HG02798 (cell line): Measurements from ENCODE around the gene RESP18.
A peak's percentile ranks its signal among the peaks of the same experiment; 100 is the strongest.

Source experiments
- ATAC-seq: cut with Tn5 transposase; IDR thresholded peaks from one replicate; pipeline ENCODE4 v1.9.1; 2021; ENCODE audit warnings: mild to moderate bottlenecking; ENCODE audit not compliant: unreplicated experiment, poor library complexity

The RESP18 gene

DNA sequence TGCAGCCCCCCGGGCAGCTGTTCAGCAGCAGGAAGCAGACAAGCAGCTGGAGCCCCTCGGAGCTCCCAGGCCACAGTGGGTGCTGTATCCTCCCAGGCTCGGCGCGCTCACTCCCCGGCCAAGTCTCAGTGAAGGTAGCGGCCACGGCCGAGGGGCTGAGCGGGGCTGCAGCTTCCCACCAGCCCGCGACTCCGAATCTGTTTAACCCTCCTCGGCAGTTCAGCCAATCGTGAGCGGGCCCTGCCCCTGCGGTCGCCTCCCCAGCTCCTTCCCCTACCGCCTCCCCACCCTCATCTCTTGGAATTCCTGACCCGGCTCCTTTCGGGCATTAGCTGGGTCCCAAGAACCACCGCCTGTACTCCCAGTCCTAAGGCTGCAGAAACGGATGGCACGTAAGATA lies at the start of gene RESP18:
Gene RESP18, minus strand, starts transcription at position 203 of the 400 bp plus-strand sequence.
- ATAC-seq: no peak

DNA sequence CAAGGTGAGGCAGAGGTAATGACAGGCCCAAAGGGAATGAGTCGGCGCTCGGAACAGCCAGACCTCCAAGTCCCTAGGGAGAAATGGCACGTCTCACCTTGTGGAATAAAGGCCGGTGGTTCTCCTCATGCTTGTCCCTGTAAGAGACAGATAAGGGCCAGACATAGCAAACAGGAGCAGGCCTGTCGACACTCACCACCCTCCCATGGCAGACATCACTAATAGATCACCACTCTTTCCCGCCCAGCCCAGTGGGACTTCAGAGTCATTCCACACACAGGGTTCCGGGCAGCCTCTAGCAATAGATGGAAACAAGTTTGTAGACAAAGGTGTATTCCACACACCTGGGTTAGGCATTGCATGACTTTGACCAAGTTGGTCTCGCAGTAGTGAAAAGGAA lies 48.9 kb upstream of the RESP18 start:
- no peak for ATAC-seq

DNA sequence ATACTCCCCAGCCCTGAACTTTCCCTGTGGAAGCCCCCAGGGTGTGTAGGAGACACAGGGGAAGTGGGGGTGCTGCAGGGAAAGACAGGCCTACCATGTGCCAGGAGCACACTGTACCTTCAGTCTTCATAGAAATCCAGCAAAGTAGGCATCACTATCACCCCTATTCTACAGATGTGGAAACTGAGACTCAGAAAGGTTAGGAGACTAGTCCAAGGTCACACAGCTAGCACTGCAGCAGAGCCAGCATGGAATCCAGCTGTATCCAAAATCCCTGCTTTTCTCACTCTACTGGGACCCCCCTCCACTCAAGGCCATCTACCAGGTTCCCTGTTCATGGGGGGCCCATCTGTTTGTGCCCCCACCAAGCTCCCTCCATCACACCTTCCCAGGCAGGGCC lies 48.4 kb upstream of the RESP18 start:
- no peak for ATAC-seq

DNA sequence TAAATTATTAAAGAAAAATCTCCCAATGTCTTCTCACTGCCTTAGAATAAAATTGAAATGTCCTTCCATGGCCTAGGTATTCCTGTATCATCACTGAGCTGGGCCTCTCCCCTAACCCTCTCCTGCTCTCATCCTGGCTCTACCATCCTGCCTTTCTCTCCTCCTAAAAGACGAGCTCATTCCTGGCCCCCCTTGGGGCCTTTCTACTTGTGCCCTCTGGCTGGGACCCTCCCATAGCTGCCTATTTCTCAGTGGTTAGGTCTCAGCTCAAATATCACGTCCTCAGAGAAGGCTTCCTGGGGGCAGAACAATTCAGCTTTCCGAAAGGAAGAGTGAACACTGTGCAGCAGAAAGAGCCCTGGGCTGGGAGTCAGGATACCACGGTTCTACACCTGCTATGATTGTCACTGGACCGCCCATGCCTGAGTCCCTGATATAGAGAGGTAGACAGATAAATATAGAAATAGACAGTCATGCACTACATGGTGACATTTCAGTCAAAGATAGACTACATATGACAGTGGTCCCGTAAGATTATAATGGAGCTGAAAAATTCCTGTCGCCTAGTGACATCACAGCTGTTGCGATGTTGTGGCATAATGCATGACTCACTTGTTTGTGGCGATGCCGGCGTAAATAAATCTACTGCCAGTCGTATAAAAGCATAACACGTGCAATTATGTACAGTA lies 45.8 kb upstream of the RESP18 start:
- no peak for ATAC-seq

DNA sequence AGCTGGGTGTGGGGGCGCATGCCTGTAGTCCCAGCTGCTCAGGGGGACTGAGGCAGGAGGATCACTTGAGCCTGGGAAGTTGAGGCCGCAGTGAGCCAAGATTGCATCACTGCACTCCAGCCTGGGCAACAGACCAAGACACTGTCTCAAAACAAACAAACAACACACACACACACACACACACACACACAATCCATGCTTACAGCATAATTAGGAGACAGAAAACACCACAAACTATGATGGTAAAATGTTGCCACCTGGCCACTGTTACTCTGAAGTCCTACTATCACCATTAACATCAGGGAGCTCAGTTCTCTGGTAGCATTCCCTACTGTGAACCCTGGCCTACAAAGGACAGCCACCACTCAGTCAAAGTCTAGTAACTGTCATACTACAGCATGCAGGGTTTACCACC lies 36.9 kb upstream of the RESP18 start:
- no peak for ATAC-seq

DNA sequence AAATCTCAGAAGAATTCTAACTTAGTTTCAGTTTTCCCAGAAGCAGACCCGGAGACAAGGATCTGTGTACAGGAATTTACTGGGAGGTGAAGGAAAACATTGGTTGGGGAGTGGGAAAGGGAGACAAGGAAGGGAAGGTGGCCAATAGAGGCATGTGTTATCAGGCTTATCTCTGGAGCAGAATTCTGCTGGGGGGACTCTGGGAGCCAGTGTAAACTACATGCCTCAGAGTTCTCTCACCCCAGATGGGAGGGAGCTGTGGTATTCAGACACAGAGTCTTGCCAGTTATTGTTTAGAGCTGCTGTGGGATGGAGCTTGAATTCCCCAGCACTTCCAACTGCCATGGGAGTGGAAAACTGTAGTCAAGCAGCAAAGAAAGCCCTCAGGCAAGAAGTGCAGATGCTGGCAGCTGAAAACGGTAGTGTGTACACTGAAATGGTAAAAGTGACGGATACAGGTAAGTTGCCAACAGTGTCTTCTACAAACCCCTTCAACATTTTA lies 36.2 kb upstream of the RESP18 start:
- no peak for ATAC-seq

DNA sequence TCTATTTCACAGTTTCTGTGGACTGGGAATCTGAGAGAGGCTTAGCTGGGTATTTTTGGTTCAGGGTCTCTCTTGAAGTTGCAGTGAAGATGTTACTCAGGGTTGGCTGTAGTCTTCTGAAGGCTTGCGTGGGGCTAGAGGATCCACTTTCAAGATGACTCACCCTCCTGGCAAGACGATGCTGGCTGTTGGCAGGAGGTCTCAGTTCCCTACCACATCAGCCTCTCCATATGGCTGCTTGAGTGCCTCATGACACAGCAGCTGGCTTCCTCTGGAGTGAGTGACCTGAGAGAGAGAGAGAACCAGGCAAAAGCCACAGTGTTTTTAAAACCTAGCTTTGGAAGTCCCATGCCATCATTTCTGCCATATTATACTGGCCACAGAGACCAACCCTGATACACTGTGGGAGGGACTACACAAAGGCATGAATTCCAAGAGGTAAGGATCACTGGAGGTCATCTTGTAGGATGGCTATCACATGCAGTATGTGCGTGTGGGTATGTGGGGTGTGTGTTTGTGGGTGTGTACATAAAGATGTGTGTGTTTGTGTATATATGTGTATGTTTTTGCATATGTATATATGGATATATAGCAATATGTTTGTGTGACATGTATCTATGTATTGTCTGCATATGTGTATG lies 30.1 kb upstream of the RESP18 start:
- peak; percentile 72 for ATAC-seq

DNA sequence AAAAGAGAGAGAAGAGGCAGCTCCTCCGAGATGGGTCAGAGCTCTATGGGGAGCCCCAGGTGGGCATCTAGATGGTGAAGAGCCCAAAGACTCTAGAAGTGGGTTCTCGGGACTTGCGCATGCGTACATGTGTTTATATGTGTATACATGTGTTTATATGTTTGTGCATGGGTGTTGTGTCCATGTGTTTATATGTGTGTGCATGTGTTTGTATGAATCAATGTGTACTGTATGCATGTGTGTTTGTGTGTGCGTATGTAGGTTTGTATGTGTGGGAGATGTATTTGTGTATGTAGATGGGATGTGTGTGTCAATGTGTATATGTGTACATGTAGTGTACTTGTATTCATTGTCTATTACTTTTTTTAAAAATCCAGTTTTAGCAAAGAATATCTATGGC lies 29.5 kb upstream of the RESP18 start:
- ATAC-seq: no peak

DNA sequence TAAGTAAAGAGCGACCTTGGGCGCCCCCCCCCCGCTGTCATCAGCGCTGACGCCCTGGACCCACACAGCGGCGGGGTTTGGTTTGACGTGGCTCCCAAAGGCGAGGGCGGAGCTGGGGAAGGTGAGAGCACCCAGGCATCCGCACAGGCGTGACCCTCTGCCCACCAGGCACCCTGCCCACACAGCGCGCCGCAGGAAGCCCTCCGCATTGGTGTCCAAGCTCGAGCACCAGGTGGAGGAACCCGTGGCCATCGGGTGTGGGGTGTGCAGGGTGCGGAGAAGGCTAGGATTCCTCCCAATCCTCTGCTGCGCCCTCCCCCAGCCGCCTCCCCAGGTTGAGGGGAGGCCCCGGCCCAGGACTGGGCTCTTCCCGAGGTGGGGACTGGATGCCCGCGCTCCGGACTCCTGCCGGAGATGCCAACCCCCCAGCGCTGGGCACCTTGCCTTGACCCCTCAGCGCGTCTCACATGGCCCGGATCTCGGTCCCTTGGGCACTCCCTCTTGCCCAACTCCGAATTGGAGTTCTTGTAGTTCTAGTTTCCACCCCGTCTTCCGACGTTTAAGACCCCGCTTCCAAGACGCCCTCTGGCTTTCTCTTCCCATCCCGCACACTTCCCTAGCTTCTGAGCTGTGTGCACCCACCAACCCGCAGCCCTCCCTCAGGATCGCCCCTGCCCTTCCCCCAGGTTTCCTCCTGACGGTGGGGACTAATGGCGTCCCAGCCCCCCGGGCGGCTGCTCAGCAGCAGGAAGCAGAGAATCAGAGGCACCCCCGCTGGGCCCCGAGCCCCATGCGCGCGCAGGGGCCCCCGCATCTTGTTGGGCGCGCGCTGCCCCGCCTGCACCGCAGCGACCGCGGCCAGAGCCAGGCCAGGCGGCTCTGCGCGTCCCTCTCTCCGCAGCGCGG lies 25.9 kb upstream of the RESP18 start:
- no peak for ATAC-seq

DNA sequence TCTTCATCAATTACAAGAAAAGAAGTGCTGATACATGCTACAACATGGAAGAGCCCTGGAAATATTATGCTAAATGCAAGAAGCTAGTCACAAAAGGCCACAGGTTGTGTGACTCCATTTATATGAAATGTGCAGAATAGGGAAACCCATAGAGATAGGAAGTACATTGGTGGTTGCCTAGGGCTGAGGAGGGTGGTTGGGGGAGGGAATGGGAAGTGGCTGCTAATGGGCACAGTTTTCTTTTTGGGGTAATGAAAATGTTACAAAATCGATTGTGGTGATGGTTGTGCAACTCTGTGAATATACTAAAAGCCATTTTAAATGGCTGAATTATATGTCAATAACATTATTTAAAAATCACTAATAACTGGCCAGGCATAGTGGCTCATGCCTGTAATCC lies 24.3 kb upstream of the RESP18 start:
- no peak for ATAC-seq

DNA sequence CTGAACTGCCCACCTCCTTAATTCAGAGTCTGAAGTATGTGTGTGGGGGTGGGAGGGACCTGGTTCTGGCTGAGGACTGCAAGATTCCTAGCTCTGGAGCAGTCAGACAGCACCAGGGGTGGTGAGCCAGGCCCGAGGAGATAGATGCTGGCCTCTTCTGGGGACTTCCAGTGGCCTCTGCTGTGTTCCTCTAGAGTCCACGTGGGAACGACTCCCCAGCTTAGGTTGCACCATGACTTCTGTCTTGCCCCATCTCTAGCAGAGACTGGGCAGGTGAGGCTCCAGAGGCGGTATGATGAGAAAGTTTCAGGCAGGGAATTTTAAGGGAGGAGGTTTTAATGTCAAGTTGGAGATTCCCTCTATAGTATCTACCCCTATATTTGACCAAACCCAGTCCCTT lies 22.0 kb upstream of the RESP18 start:
- ATAC-seq: no peak

DNA sequence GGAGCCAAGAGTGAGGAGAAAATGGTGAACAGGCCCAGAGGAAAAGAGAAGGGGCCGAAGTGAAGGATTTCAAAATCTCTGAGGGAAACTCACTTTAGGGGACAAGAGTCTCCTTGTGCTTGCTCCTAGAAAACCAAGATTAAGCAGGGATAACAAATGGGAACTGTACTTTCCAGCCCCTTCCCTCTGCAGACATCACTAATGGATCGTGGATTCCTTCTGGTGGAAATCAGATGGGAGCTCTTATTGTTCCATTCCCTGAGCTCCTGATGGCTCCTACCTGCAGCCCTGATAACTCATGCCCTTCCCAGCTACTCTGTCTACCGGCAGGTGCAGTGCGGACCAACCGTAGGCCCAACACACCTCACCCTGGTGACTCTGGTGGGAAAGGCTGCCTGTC lies 20.6 kb upstream of the RESP18 start:
- ATAC-seq: no peak

DNA sequence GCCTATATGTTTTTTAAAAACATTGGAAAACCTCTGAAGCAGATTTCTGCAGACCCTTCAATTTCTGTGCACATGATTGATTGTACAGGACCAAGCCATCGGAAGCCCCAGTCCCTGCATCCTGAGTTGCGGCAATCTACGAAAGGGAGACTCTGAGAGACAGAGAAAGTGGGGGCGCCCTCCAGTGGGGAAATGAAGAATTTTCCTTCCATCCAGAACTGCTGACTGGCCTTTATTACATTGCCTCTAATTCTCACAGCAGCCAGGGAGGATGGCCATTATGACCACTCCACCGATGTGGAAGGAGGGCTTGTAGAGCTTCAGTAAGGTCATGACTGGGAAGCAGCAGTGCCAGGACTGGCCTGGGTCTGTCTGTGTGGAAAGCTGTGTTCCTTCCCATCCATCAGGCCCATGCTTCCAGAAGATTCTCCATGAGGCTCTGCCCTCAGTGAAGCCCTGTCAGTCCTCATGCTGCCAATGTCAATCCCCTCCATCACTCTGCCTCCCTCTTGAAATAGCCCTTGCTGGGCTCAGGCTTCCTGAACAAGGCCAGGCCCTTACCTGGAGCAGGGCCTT lies 20.0 kb upstream of the RESP18 start:
- ATAC-seq: no peak

DNA sequence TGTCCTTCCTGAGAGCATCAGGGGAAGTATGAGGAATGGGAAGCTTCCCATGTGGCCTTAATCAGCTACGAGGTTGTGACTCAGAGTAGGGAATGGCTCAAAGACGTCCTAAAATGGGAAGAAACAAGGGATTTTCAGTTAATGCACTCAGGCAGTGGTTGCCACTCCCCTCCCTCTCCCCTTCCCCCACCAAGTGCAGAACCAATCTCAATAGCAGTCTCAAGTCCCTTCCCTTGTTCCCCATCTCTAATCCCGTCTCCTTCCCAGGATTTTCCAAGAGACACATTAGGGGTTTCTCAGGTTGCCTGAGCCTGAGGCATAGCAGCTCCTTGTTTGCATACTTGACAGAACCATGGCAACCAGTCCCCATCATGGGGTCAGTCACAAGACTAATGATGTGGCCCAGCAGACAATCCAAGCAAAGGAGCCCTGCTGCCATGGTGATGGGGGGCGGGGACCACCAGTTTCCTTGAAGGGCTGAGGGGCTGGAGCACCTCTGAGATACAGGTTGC lies 18.2 kb upstream of the RESP18 start:
- ATAC-seq: no peak

DNA sequence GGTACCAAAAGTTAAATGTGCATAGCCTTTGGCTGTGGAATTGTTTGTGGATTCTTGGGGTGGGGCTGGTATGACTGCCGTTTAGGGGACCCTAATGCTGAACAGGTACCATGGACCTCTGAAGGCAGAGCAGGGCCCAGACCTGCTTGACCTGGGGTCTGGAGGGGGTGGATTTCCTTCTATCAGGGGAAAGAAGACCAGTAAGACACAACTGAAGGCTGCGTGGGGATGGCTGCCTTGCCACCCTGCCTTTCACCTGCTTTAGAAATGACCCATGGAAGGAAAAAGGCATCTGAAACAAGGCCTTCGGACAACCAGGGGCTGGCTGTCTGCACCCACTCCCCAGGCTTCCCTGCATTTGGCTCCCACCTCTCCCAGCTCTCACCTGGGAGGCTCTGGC lies 17.7 kb upstream of the RESP18 start:
- no peak for ATAC-seq

DNA sequence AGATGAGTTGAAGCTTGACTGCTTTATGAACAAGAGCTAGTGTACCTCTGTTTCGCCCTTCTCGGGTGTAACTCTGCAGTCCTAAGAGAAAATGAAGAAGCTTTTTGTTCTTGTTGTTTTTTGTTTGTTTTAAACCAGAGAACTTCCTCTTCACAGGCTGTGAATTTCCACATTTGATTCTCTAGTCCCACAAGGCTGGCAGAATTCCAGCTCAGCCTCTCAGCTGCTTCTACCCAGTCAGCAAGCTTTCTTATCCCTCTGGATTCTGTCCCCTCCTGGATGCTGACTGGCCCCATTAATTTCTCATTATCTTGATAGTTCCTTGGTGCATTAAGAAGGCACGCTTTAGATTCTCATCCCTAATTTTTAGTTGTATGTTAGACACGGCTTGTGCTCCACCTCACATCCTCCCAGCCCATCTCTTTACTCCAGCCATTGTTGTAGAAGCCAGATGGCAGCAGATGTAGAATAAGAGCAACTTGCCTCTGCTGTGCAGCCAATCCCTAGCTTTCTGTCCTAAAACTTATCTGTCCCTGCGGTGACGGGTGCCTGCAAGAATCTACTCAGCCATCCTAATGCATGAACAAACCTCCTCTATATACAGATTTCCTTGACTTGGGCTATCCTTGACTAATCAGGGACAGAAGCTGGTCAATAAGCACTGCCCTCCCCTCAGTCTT lies 12.3 kb upstream of the RESP18 start:
- ATAC-seq: no peak

DNA sequence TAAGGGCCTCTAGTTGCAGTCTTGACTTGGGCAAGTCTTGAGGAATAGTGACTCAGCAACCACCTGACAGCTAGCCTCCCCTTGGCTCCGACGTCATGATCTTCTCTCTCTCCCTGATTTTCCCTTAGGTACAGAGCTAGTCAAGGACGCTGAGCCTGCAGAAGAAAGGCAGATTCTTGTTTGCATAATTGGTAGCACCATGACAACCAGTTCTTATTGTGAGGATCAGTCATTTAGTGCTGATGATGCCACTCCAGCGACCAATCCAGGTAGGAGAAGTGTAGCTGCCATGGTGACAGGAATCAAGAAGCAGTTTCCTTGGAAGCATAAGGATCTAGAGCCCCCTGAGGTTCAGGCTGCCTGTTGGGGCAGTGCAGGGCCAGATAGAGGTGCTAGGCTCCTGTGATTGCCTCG lies 2.8 kb upstream of the RESP18 start:
- ATAC-seq: no peak

DNA sequence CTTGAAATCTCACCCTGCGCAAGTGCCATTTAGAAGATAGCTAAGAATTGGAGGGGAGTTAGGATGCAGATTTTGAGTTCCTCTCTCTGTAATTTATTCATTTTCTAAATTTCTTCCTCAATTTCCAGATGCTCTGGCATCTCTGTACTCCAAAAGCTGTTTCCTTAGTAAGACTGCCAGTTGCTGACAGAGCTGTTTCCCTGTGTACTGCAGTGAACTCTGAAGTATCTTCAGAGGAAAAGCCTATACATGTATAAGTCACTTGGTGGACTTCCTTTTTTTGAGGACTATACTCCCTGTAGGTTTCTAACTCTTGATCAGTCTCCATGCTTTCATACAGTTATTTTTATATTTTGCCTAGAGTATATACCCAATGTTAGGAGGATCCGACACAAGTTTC lies 1.5 kb upstream of the RESP18 start:
- no peak for ATAC-seq

DNA sequence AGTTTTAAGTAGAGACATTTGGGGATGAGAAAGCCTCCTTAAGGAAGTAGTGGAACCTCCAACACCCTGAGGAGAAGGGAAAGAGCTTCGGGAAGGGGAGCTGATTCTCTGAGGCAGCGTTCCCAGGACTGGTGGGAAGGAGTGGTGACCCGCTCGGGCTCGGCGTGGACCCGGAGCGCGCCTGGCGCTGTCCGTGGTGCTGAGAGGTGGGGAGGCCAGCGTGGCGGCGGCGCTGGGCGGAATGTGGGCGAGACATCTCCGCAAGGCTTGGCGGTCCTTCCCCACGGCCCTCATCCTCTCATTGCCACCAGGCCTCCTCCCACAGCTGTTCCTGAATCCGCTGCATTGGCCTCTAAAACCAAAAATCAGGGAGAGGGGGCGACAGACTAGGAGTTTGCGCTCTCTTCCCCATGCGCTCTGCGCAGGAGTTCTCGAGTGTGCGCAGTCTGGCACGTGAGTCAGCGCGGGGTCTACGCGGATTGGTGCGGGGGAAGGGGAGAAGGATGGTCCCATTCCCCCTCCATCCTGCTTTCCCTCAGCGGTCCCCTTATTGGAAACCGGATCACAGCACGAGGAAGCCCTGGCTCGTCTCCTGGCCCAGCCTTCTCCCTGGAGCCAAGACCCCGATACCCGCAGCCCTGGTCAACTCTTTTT lies 857 bp downstream of the RESP18 start:
- no peak for ATAC-seq
